GM10248 (cell line): Measurements from ENCODE around the gene IL36A.

Source experiments
- CTCF ChIA-PET: fragments of 300-600 bp; sonication (Branson Sonifier 250); formaldehyde crosslinking; extraction: SDS; loops from one replicate; lab custom pipeline; 2021; ENCODE audit warnings: antibody characterized with exemption; lab: Yijun Ruan, JAX
- POLR2A ChIA-PET: fragments of 350-650 bp; sonication (Branson Sonifier 250); formaldehyde crosslinking; extraction: SDS; loops from one replicate; lab custom pipeline; 2020; ENCODE audit warnings: antibody characterized with exemption; lab: Yijun Ruan, JAX
- DNase-seq: peaks from one replicate; pipeline ENCODE4 v3.0.0; 2012; ENCODE audit errors: extremely low spot score
- TF ChIP-seq, protein P1 (sequence below): IDR thresholded peaks from 2 replicates; pipeline ENCODE4 v1.5.1; 2012; ENCODE audit warnings: mild to moderate bottlenecking, low read depth; ENCODE audit errors: extremely low read depth, missing control alignments, control extremely low read depth

The IL36A gene

DNA sequence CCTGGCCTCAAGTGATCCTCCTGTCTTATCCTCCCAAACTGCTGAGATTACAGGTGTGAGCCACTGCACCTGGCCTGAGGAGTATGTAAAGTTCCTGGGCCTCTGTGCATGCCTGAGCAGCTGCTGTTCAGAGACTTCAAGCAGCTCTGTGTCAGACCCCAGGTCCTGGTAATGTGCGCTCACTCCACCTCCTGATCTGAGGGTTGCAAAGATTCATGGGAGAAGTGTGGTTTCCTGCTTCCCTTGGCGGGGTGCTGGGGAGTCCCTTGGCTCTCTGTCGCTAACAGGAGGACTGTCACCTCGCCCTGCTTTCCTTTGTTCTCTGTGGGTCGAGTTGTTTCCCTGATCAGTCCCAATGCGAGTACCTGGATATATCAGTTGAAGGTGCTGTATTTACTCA lies 8.6 kb upstream of the IL36A start:
- ChIA-PET POLR2A (no interaction called here), CTCF (no interaction called here)
- DNase-seq: no peak
- TF ChIP-seq, protein P1, sequence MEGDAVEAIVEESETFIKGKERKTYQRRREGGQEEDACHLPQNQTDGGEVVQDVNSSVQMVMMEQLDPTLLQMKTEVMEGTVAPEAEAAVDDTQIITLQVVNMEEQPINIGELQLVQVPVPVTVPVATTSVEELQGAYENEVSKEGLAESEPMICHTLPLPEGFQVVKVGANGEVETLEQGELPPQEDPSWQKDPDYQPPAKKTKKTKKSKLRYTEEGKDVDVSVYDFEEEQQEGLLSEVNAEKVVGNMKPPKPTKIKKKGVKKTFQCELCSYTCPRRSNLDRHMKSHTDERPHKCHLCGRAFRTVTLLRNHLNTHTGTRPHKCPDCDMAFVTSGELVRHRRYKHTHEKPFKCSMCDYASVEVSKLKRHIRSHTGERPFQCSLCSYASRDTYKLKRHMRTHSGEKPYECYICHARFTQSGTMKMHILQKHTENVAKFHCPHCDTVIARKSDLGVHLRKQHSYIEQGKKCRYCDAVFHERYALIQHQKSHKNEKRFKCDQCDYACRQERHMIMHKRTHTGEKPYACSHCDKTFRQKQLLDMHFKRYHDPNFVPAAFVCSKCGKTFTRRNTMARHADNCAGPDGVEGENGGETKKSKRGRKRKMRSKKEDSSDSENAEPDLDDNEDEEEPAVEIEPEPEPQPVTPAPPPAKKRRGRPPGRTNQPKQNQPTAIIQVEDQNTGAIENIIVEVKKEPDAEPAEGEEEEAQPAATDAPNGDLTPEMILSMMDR: no peak

GRCh38 chr2:112997151-112997550 lies 8.1 kb upstream of the IL36A start:
- ChIA-PET POLR2A (no interaction called here), CTCF (no interaction called here)
- TF ChIP-seq, protein P1: no peak
- DNase-seq: no peak

DNA sequence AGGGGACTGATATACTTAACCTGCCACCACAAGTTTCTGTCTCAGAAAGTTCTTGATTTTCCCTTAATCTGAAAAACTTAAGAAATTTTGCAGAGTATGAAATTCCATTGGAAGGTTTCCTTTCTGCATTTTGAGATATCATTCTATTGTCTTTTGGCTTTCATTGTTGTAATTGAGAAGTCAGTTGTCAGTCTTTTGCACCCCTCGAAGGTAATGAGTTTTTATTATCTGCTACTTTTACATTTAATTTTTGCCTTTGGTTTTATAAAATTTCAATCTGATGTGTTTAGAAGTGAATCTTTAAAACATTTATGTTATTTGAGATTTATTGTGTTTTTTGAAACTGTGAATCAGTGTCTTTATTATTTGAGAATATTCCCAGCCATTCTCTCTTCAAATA lies 4.8 kb upstream of the IL36A start:
- TF ChIP-seq, protein P1: no peak
- ChIA-PET POLR2A (no interaction called here), CTCF (no interaction called here)
- no peak for DNase-seq

- TF ChIP-seq, protein P1: no peak
- no peak for DNase-seq
- ChIA-PET CTCF (no interaction called here), POLR2A (no interaction called here)
Observed at GRCh38 chr2:113002677-113003076, 2.6 kb upstream of the IL36A start.

- CTCF ChIA-PET: no interaction called here
- DNase-seq: no peak
- TF ChIP-seq, protein P1: no peak
- POLR2A ChIA-PET: no interaction called here
Observed at GRCh38 chr2:113007250-113007649, 2.0 kb downstream of the IL36A start.

DNA sequence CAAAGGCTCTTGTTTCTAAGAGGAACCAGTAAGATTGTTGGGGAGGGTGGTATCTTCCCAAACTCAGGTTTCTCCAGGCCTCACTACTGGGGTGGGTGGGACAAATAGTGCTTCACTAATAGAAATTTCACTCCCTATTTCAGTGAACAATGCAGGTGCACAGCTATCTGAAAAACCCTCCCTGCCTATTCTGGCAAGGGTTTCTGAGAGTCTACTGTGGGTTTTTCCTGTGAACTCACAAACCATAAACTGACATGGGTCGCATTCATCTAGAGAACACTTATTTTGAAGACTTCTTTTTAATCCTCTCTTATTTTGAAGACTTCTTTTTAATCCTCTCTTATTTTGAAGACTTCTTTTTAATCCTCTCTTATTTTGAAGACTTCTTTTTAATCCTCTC lies 4.4 kb downstream of the IL36A start:
- ChIA-PET POLR2A (no interaction called here), CTCF (no interaction called here)

DNA sequence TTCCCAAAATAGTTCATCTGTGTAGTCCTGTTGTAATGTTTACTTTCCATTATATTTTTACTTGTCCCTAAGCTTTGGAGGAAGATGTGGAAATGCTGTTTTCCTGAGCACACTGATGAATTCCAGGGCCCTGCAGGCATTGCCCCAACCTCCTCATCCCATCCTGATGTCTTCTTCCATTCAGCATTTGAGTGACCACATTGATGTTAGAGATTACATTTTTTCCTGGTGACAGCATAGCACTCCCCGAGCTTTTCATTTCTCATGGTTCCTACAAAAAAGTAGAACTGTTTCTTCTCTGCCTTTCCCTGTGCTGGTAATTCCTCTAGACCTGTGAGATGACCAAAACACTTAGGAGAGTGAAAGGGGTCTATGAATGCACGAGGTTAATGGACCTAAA lies 4.8 kb downstream of the IL36A start:
- ChIA-PET POLR2A (no interaction called here), CTCF (no interaction called here)
- no peak for DNase-seq
- TF ChIP-seq, protein P1: no peak

More for the DNA sequence above, 4.4 kb downstream of the IL36A start:
- no peak for DNase-seq
- TF ChIP-seq, protein P1: no peak
